HepG2 (cell line): ENCODE results near the gene SEL1L2. TPM values are rescaled to one million over a fixed set of nuclear protein-coding genes. Genes with fewer than 3 reads are reported as not detected.

Experiments
- ATAC-seq: fragments of 200-7000 bp; cut with Tn5 transposase; 3 replicates; pipeline ENCODE4 v1.9.1; 2020; ENCODE audit warnings: mild to moderate bottlenecking, moderate library complexity
- BruUV-seq: library from RNA; stranded (reverse); fragments of 400-500 nt; replicated peaks from 2 replicates; lab custom pipeline; 2021; lab: Mats Ljungman, UMichigan
- CTCF ChIA-PET: fragments of 300-600 bp; formaldehyde crosslinking; extraction: SDS; loops from one replicate; lab custom pipeline; 2021; ENCODE audit warnings: low total read pairs, inconsistent platforms, low intra/inter-chr PET ratio; lab: Yijun Ruan, JAX
- POLR2A ChIA-PET: fragments of 350-600 bp; sonication (Branson Sonifier 250); formaldehyde crosslinking; loops from one replicate; lab custom pipeline; 2020; ENCODE audit warnings: antibody characterized with exemption, inconsistent platforms; lab: Yijun Ruan, JAX
- DNase-seq: peaks from one replicate; pipeline ENCODE4 v3.0.0-alpha.2; 2015; ENCODE audit warnings: low spot score
- FAIRE-seq: peaks from 3 replicates; lab custom pipeline; 2011; peaks lifted over from hg19 to GRCh38; lab: Jason Lieb, UNC
- H2AFZ ChIP-seq: one replicate; pipeline ENCODE4 v1.6.1; 2011; ENCODE audit warnings: low read length, inconsistent platforms
- H3K27ac ChIP-seq: fragments of 300-600 bp; 3 replicates; pipeline ENCODE4 v1.8.0; 2011; ENCODE audit warnings: mixed run types, mild to moderate bottlenecking, mixed read lengths, low read length, inconsistent platforms; ENCODE audit not compliant: insufficient read depth; ENCODE audit errors: extremely low read length
- H3K27me3 ChIP-seq, 2 experiments: fragments of 200-600 bp in 1 of 2; 2 replicates in 1 of 2; 3 replicates in 1 of 2; pipeline versions ENCODE4 v1.6.0 to v1.8.0; 2011; ENCODE audit warnings: low read length in 2 of 2, mild to moderate bottlenecking in 2 of 2, moderate library complexity in 2 of 2, inconsistent platforms in 1 of 2; ENCODE audit not compliant: insufficient read depth in 2 of 2, control insufficient read depth in 1 of 2
- H3K36me3 ChIP-seq, 2 experiments: fragments of 200-600 bp in 1 of 2; replicated peaks in 1 of 2; 2 replicates in 1 of 2; 3 replicates in 1 of 2; pipeline versions ENCODE4 v1.5.1 to v1.8.0; 2011; ENCODE audit warnings: low read length in 2 of 2, inconsistent platforms in 1 of 2; ENCODE audit not compliant: insufficient read depth in 2 of 2, control insufficient read depth in 1 of 2
- H3K4me1 ChIP-seq: 2 replicates; pipeline ENCODE4 v1.5.1; 2012; ENCODE audit warnings: low read length, inconsistent platforms; ENCODE audit not compliant: insufficient read depth
- H3K4me2 ChIP-seq: 2 replicates; pipeline ENCODE4 v1.6.0; 2011; ENCODE audit warnings: low read depth, low read length, inconsistent platforms
- H3K4me3 ChIP-seq, 3 experiments: fragments of 200-600 bp in 1 of 3; sonication (generic), shearing (Covaris generic) in 1 of 3; replicated peaks in 1 of 3; 2 replicates each; pipeline ENCODE4 v1.5.1; 2011 to 2016; ENCODE audit warnings: low read length in 3 of 3, inconsistent platforms in 2 of 3, low read depth in 2 of 3, mild to moderate bottlenecking in 2 of 3, control low read depth in 1 of 3, mixed read lengths in 1 of 3; ENCODE audit not compliant: insufficient read depth in 1 of 3
- H3K79me2 ChIP-seq: one replicate; pipeline ENCODE4 v1.6.1; 2011; ENCODE audit warnings: low read length, inconsistent platforms; ENCODE audit not compliant: insufficient read depth
- H3K9ac ChIP-seq: 2 replicates; pipeline ENCODE4 v1.6.0; 2011; ENCODE audit warnings: mild to moderate bottlenecking, low read depth, low read length, inconsistent platforms; ENCODE audit not compliant: insufficient read depth
- H3K9me3 ChIP-seq: 2 replicates; pipeline ENCODE4 v1.5.1; 2012; ENCODE audit warnings: mild to moderate bottlenecking, low read length
- H4K20me1 ChIP-seq: 2 replicates; pipeline ENCODE4 v1.6.0; 2011; ENCODE audit warnings: inconsistent platforms, mild to moderate bottlenecking, low read length, moderate library complexity; ENCODE audit not compliant: insufficient read depth
- ATF7 ChIP-seq, 2 experiments: fragments of 450-650 bp in 1 of 2; sonication (generic) in 1 of 2; formaldehyde crosslinking in 1 of 2; IDR thresholded peaks; 2 replicates each; pipeline versions ENCODE4 v1.4.0 to v1.6.1; 2016 to 2020; ENCODE audit warnings: antibody characterized with exemption in 1 of 2, mild to moderate bottlenecking in 1 of 2, missing genetic modification reagents in 1 of 2
- JDP2 ChIP-seq: sonication (generic); formaldehyde crosslinking; IDR thresholded peaks from 2 replicates; pipeline ENCODE4 v1.8.1; 2022; ENCODE audit warnings: missing genetic modification reagents, borderline replicate concordance
- PHB2 ChIP-seq: fragments of 450-650 bp; IDR thresholded peaks from 2 replicates; pipeline ENCODE4 v1.6.1; 2018; ENCODE audit not compliant: partially characterized antibody
- SCMH1 ChIP-seq: sonication (generic); formaldehyde crosslinking; IDR thresholded peaks from 2 replicates; pipeline ENCODE4 v1.9.0; 2021; ENCODE audit warnings: missing genetic modification reagents, mild to moderate bottlenecking, borderline replicate concordance
- TRIM24 ChIP-seq: sonication (generic); formaldehyde crosslinking; IDR thresholded peaks from 2 replicates; pipeline ENCODE4 v1.8.0; 2022; ENCODE audit warnings: mild to moderate bottlenecking, missing genetic modification reagents
- ZFAT ChIP-seq: sonication (generic); formaldehyde crosslinking; conservative IDR thresholded peaks from 2 replicates; pipeline ENCODE4 v1.8.1; 2023; ENCODE audit warnings: missing genetic modification reagents, inconsistent platforms
- ZNF296 ChIP-seq: sonication (generic); formaldehyde crosslinking; conservative IDR thresholded peaks from 2 replicates; pipeline ENCODE4 v1.5.0; 2020; ENCODE audit warnings: mild to moderate bottlenecking, missing genetic modification reagents
- ZNF331 ChIP-seq: sonication (generic); formaldehyde crosslinking; IDR thresholded peaks from 2 replicates; pipeline ENCODE4 v1.4.0; 2020; ENCODE audit warnings: missing genetic modification reagents
- ZNF644 ChIP-seq: IDR thresholded peaks from 2 replicates; pipeline ENCODE4 v1.6.1; 2016; ENCODE audit warnings: low read depth
- ZNF772 ChIP-seq: sonication (generic); formaldehyde crosslinking; IDR thresholded peaks from 2 replicates; pipeline ENCODE4 v1.5.0; 2020; ENCODE audit warnings: mild to moderate bottlenecking, missing genetic modification reagents
- WGBS: methylation state at CpG from one replicate; pipeline ENCODE4 v1.1.6; 2017; ENCODE audit warnings: low lambda C conversion rate; 5-methylcytosine and 5-hydroxymethylcytosine counted together
- in situ Hi-C: cut with HindIII; loops from 2 replicates; pipeline ENCODE4 v1.10.0; 2017; ENCODE audit warnings: low pct_unique_long_range_greater_than_20kb; ENCODE audit not compliant: extremely low pct_ligation_motif_present
- intact Hi-C: fragments of 100-400 bp; cut with micrococcal nuclease; formaldehyde crosslinking; loops from one replicate; pipeline ENCODE4 v1.10.0; 2022; ENCODE audit not compliant: unreplicated experiment
- polyA plus RNA-seq, 8 experiments: library from polyadenylated mRNA; depleted of rRNA in 3 of 8; stranded (reverse) in 7 of 8; unstranded in 1 of 8; fragments of >200 nt; fragmentation: Illumina TruSeq in 4 of 8; extraction: Trizol in 4 of 8; gene quantifications; 2 replicates each; pipeline versions ENCODE4 v1.2.1 to v1.2.3, GENCODE V29; 2011 to 2016; ENCODE audit warnings: low read depth in 4 of 8, missing spikeins in 1 of 8, mixed read lengths in 1 of 8; ENCODE audit not compliant: insufficient read depth in 1 of 8
- total RNA-seq, 5 experiments: library from RNA; depleted of rRNA; stranded (reverse); fragments of >200 nt; fragmentation: Illumina TruSeq; extraction: Trizol; gene quantifications; 2 replicates each; pipeline ENCODE4 v1.2.3, GENCODE V29; 2016; ENCODE audit warnings: low read depth in 1 of 5
- TF ChIP-seq, protein P1 (sequence below), 2 experiments: sonication (generic) in 1 of 2; formaldehyde crosslinking in 1 of 2; IDR thresholded peaks; 2 replicates each; pipeline versions ENCODE4 v1.5.1 to v1.6.1; 2011 to 2020; ENCODE audit warnings: borderline replicate concordance in 1 of 2, low read depth in 1 of 2, low read length in 1 of 2, mild to moderate bottlenecking in 1 of 2, missing genetic modification reagents in 1 of 2, moderate library complexity in 1 of 2

The SEL1L2 gene
- total and polyA plus RNA-seq, 2 of the 13 experiments (the other 11 are each of a cell fraction or from before 2014, with no cell fraction given): not detected

DNA sequence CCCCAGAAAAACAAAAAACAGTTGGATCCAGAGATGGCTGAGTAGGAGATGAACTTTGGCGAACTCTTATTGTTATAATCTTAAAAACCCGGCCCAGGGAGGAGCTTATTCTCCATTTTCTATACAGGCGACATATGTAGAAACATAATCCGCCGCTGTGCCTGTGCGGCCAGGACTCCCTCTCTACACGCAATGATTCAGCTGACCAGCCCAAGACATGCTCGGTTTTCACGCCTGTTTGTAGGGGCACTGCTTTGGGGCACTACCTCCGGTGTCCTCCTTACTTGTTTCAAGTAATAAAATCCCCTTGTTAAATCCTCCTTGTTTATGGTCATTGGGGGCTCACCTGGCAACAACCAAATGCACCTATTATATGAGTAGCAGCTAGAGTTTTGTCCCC, 89.9 kb downstream of the SEL1L2 start:
- intact Hi-C loops (no loop called here), in situ Hi-C loops (no loop called here)
- Histone ChIP-seq H3K9ac (no peak overlapping the region), H3K36me3 (no peaks in the 10 kb centered on the region), H3K27ac (no peak overlapping the region), H2AFZ (no peak overlapping the region), H4K20me1 (no peaks in the 10 kb centered on the region)
- DNase-seq (no peak), FAIRE-seq (no peak), ATAC-seq (no peak)
- POLR2A ChIA-PET: no interaction called here
- TF ChIP-seq ATF7 (IDR thresholded peaks at IDR 0.05) (no peak), ATF7 (CRISPR knock-in tag; IDR thresholded peaks at IDR 0.05) (no peak), JDP2 (CRISPR knock-in tag) (no peak), ZNF331 (CRISPR knock-in tag) (no peak), SCMH1 (CRISPR knock-in tag) (no peak), TRIM24 (CRISPR knock-in tag) (no peak), ZNF296 (CRISPR knock-in tag) (no peak), PHB2 (no peak), ZFAT (no peak), ZNF644 (CRISPR knock-in tag) (no peak), ZNF772 (no peak)
- TF ChIP-seq, protein P1, sequence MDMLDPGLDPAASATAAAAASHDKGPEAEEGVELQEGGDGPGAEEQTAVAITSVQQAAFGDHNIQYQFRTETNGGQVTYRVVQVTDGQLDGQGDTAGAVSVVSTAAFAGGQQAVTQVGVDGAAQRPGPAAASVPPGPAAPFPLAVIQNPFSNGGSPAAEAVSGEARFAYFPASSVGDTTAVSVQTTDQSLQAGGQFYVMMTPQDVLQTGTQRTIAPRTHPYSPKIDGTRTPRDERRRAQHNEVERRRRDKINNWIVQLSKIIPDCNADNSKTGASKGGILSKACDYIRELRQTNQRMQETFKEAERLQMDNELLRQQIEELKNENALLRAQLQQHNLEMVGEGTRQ (IDR thresholded peaks at IDR 0.05; ENCODE audit: low read depth, low read length): no peak
- TF ChIP-seq, protein P1 (CRISPR knock-in tag; IDR thresholded peaks at IDR 0.05; ENCODE audit: borderline replicate concordance): no peak
- TF ChIP-seq, all 625 proteins: peak for 0
- H3K4me3 ChIP-seq: no peak overlapping the region
- 43% methylated on average over 10 of the region's 10 CpGs for WGBS
- H3K4me1 ChIP-seq: no peaks in the 10 kb centered on the region
- no peaks in the 10 kb centered on the region for H3K9me3 ChIP-seq
- CTCF ChIA-PET: no interaction called here
- H3K4me2 ChIP-seq: no peak overlapping the region
- BruUV-seq: no TSS peak
- H3K27me3 ChIP-seq: no peaks in the 10 kb centered on the region; a peak in 1 of 5 replicates
- no peaks in the 10 kb centered on the region for H3K79me2 ChIP-seq
